GM19438 (cell line): Measurements from ENCODE around the gene SUN5.
"Not testable (repeated sequence)": the region's sequence is repeated elsewhere in the genome, so short reads cannot be mapped to it uniquely, and the experiment has no call there.

Experiments
- ATAC-seq: cut with Tn5 transposase; IDR thresholded peaks from one replicate; pipeline ENCODE4 v1.9.1; 2021; ENCODE audit warnings: low read depth; ENCODE audit not compliant: unreplicated experiment

The SUN5 gene

DNA sequence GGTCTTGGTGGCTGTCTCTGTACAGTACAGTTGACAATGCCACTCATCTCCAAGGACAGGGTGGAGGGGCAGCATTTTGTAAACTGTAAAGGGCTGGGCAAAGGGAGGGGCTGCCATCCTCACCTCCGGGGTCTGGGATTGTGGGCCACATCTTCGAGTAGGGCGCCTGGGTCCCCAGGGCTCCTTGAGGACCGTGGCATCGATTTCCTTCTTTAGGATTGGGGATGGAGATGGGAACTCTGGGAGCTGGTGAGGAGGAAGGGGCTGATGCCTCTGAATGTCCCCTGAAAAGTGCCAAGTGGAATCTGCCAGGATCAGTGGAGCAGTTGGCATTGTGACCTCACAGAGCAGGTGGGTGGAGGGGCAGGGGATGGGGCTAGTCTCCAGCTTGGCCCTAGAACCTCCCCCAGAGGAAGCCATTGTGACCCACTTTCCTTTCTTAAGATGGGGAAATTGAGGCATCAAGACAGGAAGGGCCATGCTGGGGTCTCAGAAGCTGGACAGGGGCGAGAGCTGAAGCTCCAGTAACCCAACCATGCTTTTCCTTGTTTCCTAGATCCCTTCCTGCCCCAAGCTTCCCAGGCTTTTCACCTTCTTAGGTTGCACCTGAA is at the start of gene SUN5:
Gene SUN5 (minus strand): TSS at position 293 of the 611 bp plus-strand sequence. CDS start 93 bp downstream, at position 200.
- no peak for ATAC-seq

- no peak for ATAC-seq
These were observed 49.3 kb upstream of the SUN5 start, which contains the start of gene BPIFB3 for GRCh38 chr20:33053291-33054106. TSS of gene BPIFB3 (plus strand) at chr20:33053903. CDS start at chr20:33055436, 1,533 bp downstream.

DNA sequence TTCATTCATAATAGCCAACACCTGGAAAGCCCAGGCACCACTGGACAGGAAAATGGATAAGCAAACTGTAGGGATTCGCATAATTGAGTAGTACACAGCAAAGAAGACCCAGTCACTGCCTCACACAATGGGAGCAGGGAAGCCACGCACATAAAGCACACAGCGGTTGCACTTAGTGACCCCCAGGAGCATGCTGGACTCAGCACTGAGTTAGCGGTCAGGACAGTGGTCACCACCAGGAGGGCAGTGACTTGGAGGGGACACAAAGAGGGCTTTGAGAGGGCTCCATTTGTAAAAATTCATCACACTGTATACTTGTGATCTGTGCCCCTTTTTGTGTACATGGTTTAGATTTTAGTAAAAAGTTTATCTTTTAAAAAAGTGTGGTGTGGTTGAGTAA is 47.1 kb upstream of the SUN5 start:
- ATAC-seq = no peak

DNA sequence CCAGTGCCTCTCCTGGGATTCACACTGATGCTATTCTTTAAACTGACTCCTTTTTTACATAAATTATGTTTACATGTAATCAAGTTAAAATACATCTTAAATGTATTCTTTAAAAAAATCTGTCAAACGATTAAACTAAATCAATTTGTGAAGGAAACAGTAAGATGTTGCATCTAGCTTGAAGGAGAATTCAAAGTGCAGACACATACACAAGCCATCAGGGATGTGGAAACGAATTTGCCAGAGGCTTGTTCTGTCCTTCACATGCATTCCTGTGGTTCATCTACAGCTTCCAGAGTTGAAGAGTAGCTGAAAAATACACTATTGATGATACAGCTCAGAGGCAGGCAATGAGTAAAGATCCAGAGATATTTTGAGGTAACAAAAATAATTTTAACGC is 42.2 kb upstream of the SUN5 start:
- no peak for ATAC-seq

DNA sequence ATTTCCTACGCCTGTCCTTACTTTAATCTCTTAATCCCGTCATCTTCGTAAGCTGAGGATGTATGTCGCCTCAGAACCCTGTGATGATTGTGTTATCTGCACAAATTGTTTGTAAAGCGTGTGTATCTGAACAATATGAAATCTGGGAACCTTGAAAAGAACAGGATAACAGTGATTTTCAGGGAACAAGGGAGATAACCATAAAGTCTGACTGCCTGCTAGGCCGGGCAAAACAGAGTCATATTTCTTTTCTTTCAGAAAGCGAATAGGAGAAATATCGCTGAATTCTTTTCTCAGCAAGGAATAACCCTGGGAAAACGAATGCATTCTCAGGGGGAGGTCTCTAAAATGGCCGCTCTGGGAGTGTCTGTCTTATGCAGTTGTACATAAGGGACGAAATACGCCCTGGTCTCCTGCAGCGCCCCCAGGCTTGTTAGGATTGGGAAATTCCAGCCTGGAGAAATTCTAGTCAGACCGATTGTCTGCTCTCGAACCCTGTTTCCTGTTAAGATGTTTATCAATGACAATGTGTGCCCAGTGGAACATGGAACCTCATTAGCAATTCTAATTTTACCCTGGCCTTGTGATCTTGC is 41.0 kb upstream of the SUN5 start:
- ATAC-seq = not testable (repeated sequence)

DNA sequence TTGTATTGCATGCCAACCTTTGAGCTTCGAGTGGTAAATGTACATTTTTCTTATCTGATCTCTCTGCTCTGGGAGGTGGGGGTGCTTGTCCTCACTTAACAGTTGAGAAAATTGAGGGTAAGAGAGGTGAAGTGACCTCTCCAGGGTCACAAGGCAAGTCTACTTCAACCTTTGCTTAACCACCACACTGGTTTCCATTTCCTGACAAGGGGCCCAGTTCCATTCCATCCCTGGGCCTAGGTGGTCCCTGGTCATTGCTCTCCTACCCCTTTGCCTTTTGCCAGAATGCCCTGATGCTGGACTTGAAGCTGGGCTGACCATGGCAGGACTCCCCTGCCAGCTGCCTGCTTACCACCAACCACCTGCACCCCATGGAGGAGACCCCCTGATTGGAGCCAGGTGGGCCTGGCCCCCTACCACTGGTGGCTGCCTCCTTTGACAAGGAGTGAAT is 39.5 kb upstream of the SUN5 start:
- ATAC-seq = no peak

DNA sequence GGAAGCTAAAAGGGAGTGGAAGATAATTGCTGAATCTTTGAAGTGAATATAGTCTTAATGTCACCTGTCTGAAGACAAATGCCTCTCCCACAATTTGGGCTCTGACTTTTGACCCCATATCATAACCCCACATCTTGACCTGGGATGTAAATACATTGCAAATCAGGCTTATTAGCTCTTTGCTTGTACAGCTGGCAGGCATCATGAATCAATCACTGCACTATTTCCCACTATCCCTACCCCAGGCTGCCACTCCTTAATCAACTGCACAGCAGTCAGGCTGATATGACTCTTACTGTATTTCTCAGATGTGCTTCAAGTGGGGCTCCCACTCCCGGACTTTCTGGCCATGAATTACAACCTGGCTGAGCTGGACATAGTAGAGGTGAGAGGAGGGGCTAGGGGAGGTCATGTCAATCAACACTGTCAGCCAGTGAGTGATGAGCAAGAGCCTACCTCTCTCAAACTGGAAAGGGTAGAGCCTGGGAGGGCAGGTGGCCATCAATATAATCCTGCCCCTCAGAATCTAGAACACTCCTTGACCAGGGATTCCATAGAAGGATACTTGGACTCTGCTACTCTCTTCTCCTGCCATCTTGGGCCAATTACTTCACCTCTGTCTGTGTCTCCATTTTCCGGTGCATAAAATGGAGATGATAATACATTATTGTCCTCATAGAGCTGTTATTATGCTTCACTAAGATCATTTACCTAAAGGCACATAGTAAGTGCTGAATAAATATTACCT is 38.9 kb upstream of the SUN5 start:
- no peak for ATAC-seq

DNA sequence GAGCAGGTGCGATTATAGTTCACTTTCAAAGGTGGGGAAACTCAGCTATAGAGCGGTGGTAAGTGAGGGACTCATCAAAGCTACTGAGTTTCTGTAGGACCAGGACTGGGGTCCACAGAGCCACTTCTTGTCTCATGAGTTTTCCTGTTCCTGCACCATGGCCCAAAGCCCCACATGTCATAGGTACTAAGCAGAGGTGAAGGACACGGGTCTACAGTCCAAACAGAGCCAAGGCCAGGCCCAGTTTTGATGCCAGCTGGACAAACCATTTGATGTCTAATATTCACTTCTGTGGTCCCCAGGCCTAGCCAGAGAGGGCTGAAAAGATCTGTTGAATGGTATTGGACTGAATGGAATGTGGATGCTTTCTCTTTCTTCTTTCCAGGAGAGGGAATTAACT is 38.2 kb upstream of the SUN5 start:
- no peak for ATAC-seq

GRCh38 chr20:33038243-33038642 is 34.0 kb upstream of the SUN5 start:
- no peak for ATAC-seq

- ATAC-seq = no peak
These were observed 33.2 kb upstream of the SUN5 start for GRCh38 chr20:33037456-33037855.

DNA sequence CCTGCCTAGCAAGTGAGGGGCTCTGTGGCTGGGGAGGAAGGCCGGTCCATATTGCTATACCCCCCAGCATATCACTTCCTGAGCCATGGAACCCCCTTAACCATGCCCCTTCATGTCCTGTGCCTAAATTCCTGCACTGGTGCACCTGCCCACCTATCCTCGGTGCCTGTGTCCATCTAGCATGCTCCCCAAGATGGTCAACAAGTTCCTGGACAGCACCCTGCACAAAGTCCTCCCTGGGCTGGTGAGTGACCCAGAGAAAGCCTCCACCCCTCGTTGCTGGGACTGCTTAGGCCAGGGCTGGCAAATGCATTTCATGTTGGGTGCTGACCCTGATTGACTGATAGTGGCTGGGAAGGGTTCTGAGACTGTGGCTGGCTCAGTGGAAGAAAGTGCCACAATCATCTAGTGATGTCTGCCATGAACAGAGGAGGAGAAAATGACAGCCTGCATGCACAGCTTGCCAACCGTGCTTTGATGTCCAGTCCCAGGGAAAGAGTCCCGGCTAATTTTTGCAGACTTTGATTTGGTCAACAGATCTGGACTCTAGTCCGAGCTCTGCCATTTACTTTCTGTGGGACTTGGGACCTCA is 30.8 kb upstream of the SUN5 start:
- ATAC-seq = no peak

DNA sequence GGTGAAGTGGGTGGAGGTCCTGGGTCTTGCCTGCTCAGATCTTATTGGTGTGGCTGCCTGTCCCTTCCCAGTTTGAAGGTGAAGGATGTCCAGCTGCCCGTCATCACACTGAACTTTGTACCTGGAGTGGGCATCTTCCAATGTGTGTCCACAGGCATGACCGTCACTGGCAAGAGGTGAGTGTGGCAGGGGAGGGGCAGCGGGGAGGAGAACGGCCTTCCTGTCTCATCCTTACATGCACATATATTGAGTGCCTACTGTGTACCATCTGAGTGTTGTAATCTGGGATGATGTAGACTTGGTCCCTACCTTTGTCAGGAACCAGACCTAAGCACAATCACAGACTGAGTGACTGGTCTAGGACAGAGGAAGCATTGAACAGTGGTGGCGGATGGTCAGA is 29.9 kb upstream of the SUN5 start:
- no peak for ATAC-seq

DNA sequence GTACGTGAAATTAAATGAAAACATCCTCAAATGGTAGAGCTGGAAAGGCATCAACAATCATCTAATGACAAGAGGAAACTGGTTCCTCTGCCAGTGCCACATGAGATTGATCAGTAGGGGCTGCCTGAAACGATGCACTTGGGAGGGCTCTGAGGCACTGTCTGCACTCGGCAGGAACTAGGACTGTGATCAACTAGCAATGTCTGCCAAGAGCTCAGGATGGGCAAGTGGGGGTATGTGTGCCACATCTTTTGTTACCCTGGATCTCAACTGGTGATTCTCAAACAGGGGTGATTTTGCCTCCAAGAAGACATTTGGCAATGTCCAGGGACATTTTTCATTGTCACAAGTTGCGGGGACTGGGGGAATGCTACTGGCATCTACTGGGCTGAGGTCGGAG is 29.1 kb upstream of the SUN5 start:
- ATAC-seq = no peak

GRCh38 chr20:33032555-33032954 is 28.3 kb upstream of the SUN5 start:
- no peak for ATAC-seq

DNA sequence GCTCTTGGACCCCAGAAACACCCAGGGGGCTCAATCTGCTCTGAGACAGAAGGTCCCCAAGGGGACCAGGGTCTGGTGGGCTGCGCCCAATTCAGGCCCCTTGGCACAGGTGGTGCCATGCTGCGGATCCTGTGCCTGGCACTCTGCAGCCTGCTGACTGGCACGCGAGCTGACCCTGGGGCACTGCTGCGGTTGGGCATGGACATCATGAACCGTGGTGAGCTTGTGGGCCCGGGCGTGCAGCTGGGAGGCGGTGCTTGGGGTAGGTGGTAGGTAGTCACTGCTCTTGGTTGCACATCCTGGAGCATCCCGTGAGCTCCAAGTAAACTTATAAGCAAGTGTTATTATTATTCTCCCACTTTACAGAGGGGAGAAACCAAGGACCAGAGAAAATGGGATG is 27.3 kb upstream of the SUN5 start, which contains the start of gene BPIFB6:
Gene BPIFB6 (plus strand): TSS at position 118 of the 400 bp plus-strand sequence. CDS start 0 bp downstream, at position 118.
- no peak for ATAC-seq

DNA sequence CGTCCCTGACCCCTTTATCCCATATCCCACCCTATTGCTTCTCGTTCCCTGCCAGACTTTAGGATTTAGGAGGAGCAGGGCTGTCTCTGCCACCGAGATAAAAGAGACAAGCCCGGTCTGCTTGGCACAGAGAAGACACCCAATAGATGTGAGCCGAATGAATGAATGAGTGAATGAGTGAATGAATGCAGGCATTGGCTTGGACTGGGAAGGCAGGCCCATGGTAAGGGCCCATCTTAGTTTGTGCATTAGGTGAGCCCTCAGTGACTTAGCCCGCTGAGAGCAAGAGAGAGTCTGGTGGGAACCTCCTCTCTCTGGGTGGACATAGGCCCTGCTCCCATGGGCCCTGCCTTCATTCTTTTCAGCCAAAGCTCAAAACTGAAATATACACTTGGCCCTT is 26.3 kb upstream of the SUN5 start:
- no peak for ATAC-seq

DNA sequence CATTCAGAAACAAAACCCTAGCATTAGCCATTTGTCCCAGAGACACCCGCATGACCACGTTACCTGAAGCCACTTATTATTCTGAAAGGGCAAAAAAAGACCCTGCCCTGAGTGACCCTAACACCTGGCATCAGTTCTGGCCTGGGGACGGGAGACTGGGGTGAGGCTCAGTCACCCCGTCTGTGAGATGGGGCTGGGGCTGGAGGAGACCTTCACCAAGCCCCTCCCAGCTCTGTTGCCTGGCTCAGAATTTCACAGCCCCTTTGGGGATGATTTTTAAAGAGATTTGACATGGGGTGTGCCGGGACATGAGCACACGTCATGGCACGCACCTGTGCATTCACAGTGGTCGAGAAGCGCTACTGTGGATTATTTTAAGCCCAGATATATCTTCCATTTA is 25.8 kb upstream of the SUN5 start:
- ATAC-seq = no peak

DNA sequence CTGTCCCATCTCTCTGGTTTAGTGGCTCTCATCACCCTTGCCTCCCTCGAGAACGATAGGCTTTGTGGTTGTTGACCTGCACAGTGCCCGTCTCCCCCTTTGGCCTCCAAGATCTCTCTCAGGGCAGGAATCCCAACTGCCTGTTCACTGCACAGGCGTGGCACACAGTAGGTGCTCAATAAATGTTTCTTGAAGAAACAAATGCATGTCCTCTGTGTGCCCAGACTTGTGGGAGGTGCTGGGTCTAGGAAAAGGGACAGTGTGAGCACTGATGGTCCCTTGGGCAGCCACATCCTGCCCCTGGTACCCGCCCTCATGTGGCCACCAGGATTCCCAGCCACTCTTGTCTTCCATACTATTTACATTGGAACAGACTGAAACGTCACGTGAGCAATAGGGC is 24.6 kb upstream of the SUN5 start:
- no peak for ATAC-seq

DNA sequence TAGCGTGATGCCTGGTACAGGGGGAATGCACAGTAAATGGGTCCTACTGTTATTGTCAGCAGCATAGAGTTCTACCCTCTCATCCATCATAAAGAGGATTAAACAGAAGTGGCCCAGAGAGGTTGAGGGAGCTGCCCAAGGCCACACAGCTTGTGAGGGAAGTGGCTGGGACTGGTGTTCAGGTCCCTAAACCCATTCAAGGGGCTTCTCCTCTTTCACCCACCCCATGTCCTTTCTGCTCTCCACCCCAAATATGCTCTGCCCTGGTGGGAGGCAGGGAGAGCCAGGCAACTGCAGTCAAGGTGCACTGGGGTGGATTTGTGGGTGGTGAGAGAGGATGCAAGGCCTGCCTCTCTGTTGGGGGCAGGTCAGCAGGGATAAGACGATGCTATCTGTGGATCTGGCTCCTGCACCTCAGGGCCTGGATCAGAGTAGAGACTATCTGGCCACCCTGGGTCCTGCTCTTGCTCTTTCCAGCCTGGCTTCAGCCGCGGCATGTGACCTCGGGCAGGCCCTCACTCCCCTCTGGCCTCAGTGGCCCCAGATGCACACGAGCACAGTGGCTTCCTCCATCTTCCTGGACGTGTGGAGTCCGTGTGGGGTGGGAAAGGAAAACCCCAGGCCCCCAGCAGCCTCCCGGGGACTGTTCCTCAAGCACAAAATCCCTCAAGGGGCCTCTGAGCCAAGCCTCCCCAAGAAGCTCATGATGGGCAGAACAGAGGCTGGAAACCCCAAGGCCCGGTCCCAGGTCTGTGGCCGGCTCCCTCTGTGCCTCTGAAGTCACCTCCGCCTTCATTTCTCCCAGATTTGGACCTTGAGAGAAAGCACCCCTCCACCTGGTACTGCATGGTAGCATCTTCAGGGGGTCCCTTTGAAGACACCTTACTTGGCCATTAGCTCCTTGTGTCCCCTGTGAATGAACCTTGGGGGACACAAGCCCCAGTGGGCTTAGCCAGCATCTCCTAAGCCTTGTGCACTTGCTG is 23.8 kb upstream of the SUN5 start:
- no peak for ATAC-seq
